HG03442 (cell line): ENCODE results near the gene GRK4.
A peak's percentile ranks its signal among the peaks of the same experiment; 100 is the strongest.
"Not testable (repeated sequence)": the region's sequence is repeated elsewhere in the genome, so short reads cannot be mapped to it uniquely, and the experiment has no call there.

ENCODE experiments used
- ATAC-seq: cut with Tn5 transposase; IDR thresholded peaks from one replicate; pipeline ENCODE4 v1.9.1; 2021; ENCODE audit warnings: mild to moderate bottlenecking, moderate library complexity; ENCODE audit not compliant: unreplicated experiment

GRK4 gene

GRCh38 chr4:3037957-3038461 is 74.6 kb downstream of the GRK4 start:
- no peak for ATAC-seq

- ATAC-seq = no peak
These were observed 76.5 kb downstream of the GRK4 start for GRCh38 chr4:3039706-3040366.

- no peak for ATAC-seq
These were observed 77.3 kb downstream of the GRK4 start for GRCh38 chr4:3040452-3041191.

- no peak for ATAC-seq
These were observed 78.1 kb downstream of the GRK4 start for GRCh38 chr4:3041192-3042142.

GRCh38 chr4:3042226-3042625 is 78.9 kb downstream of the GRK4 start:
- no peak for ATAC-seq

- ATAC-seq = no peak
These were observed 80.1 kb downstream of the GRK4 start for GRCh38 chr4:3043282-3044020.

GRCh38 chr4:3044870-3045819 is 81.8 kb downstream of the GRK4 start:
- ATAC-seq = no peak

GRCh38 chr4:3046162-3046561 is 82.8 kb downstream of the GRK4 start:
- no peak for ATAC-seq

GRCh38 chr4:3046623-3047022 is 83.3 kb downstream of the GRK4 start:
- ATAC-seq = no peak

GRCh38 chr4:3047464-3048286 is 84.3 kb downstream of the GRK4 start:
- ATAC-seq = peak; percentile 93

- ATAC-seq = not testable (repeated sequence)
These were observed 87.9 kb downstream of the GRK4 start for GRCh38 chr4:3051141-3051897.

- ATAC-seq = no peak
These were observed 90.9 kb downstream of the GRK4 start for GRCh38 chr4:3054169-3054759.

GRCh38 chr4:3059943-3060342 is 96.6 kb downstream of the GRK4 start:
- ATAC-seq = no peak

GRCh38 chr4:3060946-3061345 is 97.6 kb downstream of the GRK4 start:
- no peak for ATAC-seq

- no peak for ATAC-seq
These were observed 99.1 kb downstream of the GRK4 start for GRCh38 chr4:3062471-3062870.

GRCh38 chr4:3065551-3065950 is 102.2 kb downstream of the GRK4 start:
- no peak for ATAC-seq

GRCh38 chr4:3066836-3067400 is 103.5 kb downstream of the GRK4 start:
- ATAC-seq = no peak
